Measurements from ENCODE around the gene NHS. TPM values are rescaled to one million over a fixed set of nuclear protein-coding genes. Genes with fewer than 3 reads are reported as not detected.

The NHS gene
- total RNA-seq, 2 donors from 2014 or later = 6.0 to 7.3 TPM

DNA sequence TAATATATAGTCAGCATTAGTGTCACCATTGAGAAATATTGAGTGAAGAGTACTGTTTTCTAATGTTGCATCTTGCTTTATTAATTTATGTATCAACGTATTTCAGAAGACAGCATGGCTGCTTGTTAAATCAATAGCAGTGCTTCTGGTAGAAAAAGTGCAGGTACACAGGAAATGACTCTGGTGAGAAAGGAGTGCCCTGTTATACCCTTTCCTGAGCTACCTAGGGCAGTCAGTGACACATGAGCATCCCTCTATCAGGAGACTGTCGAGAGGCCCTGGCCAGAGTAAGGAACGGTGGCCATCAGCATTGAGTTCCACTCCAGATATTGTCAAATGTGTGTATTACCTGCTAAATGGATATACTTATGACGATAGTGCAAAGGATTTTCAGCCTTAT, 404.4 kb downstream of the NHS start:
- Histone ChIP-seq H3K27ac (ENCODE audit: low read depth, low read length) (no peak overlapping the region), H3K4me3 (ENCODE audit: low read length) (no peak overlapping the region), H3K4me1 (ENCODE audit: control insufficient read depth, insufficient read depth, low read length) (no peaks in the 10 kb centered on the region), H3K36me3 (ENCODE audit: control insufficient read depth, insufficient read depth, low read length) (no peaks in the 10 kb centered on the region), H3K9me3 (ENCODE audit: control insufficient read depth, low read length) (no peaks in the 10 kb centered on the region), H3K9ac (ENCODE audit: extremely low read depth, low read length, poor library complexity, severe bottlenecking) (no peak overlapping the region), H3K27me3 (ENCODE audit: control insufficient read depth, insufficient read depth, low read length, poor library complexity, severe bottlenecking) (no peaks in the 10 kb centered on the region)
- no peak for DNase-seq
- 93 to 94% methylated on average over 3 to 4 of the region's 4 CpGs for WGBS, 2 experiments (ENCODE audit: insufficient coverage in 1 of 2, insufficient read length in 1 of 2)
- TF ChIP-seq, protein P1, sequence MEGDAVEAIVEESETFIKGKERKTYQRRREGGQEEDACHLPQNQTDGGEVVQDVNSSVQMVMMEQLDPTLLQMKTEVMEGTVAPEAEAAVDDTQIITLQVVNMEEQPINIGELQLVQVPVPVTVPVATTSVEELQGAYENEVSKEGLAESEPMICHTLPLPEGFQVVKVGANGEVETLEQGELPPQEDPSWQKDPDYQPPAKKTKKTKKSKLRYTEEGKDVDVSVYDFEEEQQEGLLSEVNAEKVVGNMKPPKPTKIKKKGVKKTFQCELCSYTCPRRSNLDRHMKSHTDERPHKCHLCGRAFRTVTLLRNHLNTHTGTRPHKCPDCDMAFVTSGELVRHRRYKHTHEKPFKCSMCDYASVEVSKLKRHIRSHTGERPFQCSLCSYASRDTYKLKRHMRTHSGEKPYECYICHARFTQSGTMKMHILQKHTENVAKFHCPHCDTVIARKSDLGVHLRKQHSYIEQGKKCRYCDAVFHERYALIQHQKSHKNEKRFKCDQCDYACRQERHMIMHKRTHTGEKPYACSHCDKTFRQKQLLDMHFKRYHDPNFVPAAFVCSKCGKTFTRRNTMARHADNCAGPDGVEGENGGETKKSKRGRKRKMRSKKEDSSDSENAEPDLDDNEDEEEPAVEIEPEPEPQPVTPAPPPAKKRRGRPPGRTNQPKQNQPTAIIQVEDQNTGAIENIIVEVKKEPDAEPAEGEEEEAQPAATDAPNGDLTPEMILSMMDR (conservative IDR thresholded peaks at IDR 0.05) = no peak
- peaks cover 1% of the 10 kb centered on the region for H3K27me3 Mint-ChIP-seq (ENCODE audit: insufficient read depth)
- no peak overlapping the region for H3K27ac Mint-ChIP-seq
- H3K9me3 Mint-ChIP-seq = peaks cover 42% of the 10 kb centered on the region
- no peaks in the 10 kb centered on the region for H3K36me3 Mint-ChIP-seq (ENCODE audit: low read depth)
- H3K4me3 Mint-ChIP-seq = no peak overlapping the region
- no peaks in the 10 kb centered on the region for H3K4me1 Mint-ChIP-seq

Small RNA genes lying within 50 kb of the gene (microRNA-seq; reads per million reads assigned to microRNA genes)
- not detected for gene MIR4768 (ENCODE audit: borderline microRNAs expressed)
